ENCODE data around the gene FIGNL2. TPM values are rescaled to one million over a fixed set of nuclear protein-coding genes. Genes with fewer than 3 reads are reported as not detected.
"Not testable (repeated sequence)": the region's sequence is repeated elsewhere in the genome, so short reads cannot be mapped to it uniquely, and the experiment has no call there.

Gene FIGNL2
- total RNA-seq, 1 experiment from 2014 or later, result 0.02 TPM

- H3K4me3 ChIP-seq, result no peak overlapping the region
- no peaks in the 10 kb centered on the region; the same call in 1 of the 2 replicates for H3K4me1 ChIP-seq
- no peak for DNase-seq
- peaks cover 63% of the 10 kb centered on the region for H3K27me3 ChIP-seq
- no peak overlapping the region for H3K27ac ChIP-seq
- no peaks in the 10 kb centered on the region for H3K36me3 ChIP-seq
- no peaks in the 10 kb centered on the region for H3K9me3 ChIP-seq (replicated peaks)
Measured at GRCh38 chr12:51838762-51839161, 9.8 kb downstream of the FIGNL2 start.

- Histone ChIP-seq H3K4me1 (no peaks in the 10 kb centered on the region; the same call in 1 of the 2 replicates), H3K27ac (no peak overlapping the region), H3K4me3 (no peak overlapping the region), H3K27me3 (peaks cover 69% of the 10 kb centered on the region), H3K9me3 (replicated peaks) (no peaks in the 10 kb centered on the region), H3K36me3 (no peaks in the 10 kb centered on the region)
- no peak for DNase-seq
Measured at GRCh38 chr12:51838036-51838435, 10.5 kb downstream of the FIGNL2 start.

GRCh38 chr12:51837286-51837685, 11.2 kb downstream of the FIGNL2 start:
- DNase-seq, result no peak
- no peaks in the 10 kb centered on the region; the same call in 1 of the 2 replicates for H3K4me1 ChIP-seq
- H3K27ac ChIP-seq, result no peak overlapping the region
- H3K27me3 ChIP-seq, result peaks cover 68% of the 10 kb centered on the region
- H3K9me3 ChIP-seq (replicated peaks), result no peaks in the 10 kb centered on the region
- no peaks in the 10 kb centered on the region for H3K36me3 ChIP-seq
- no peak overlapping the region for H3K4me3 ChIP-seq

GRCh38 chr12:51836827-51837173, 11.7 kb downstream of the FIGNL2 start:
- H3K36me3 ChIP-seq, result no peaks in the 10 kb centered on the region
- H3K27ac ChIP-seq, result no peak overlapping the region
- no peaks in the 10 kb centered on the region for H3K9me3 ChIP-seq (replicated peaks)
- peaks cover 67% of the 10 kb centered on the region for H3K27me3 ChIP-seq
- no peaks in the 10 kb centered on the region; the same call in 1 of the 2 replicates for H3K4me1 ChIP-seq
- H3K4me3 ChIP-seq, result no peak overlapping the region
- peak in 1 of 2 experiments; percentile 13 for DNase-seq

- Histone ChIP-seq H3K27ac (no peak overlapping the region), H3K9me3 (replicated peaks) (no peaks in the 10 kb centered on the region), H3K4me1 (no peaks in the 10 kb centered on the region; the same call in 1 of the 2 replicates), H3K36me3 (no peaks in the 10 kb centered on the region), H3K27me3 (peaks cover 67% of the 10 kb centered on the region), H3K4me3 (no peak overlapping the region)
- no peak for DNase-seq
Measured at GRCh38 chr12:51836041-51836826, 12.3 kb downstream of the FIGNL2 start.

- H3K27me3 ChIP-seq, result peaks cover 65% of the 10 kb centered on the region
- no peak overlapping the region for H3K27ac ChIP-seq
- DNase-seq, result no peak
- no peaks in the 10 kb centered on the region for H3K36me3 ChIP-seq
- no peaks in the 10 kb centered on the region; the same call in 1 of the 2 replicates for H3K4me1 ChIP-seq
- no peaks in the 10 kb centered on the region for H3K9me3 ChIP-seq (replicated peaks)
- no peak overlapping the region for H3K4me3 ChIP-seq
Measured at GRCh38 chr12:51834411-51834810, 14.1 kb downstream of the FIGNL2 start.

- Histone ChIP-seq H3K27ac (no peak overlapping the region), H3K4me3 (no peak overlapping the region), H3K4me1 (no peaks in the 10 kb centered on the region; the same call in 1 of the 2 replicates), H3K36me3 (no peaks in the 10 kb centered on the region), H3K27me3 (peaks cover 73% of the 10 kb centered on the region), H3K9me3 (replicated peaks) (no peaks in the 10 kb centered on the region)
- no peak for DNase-seq
Measured at GRCh38 chr12:51833448-51834227, 14.9 kb downstream of the FIGNL2 start.

GRCh38 chr12:51832354-51833107, 16.0 kb downstream of the FIGNL2 start:
- no peaks in the 10 kb centered on the region; the same call in 1 of the 2 replicates for H3K4me1 ChIP-seq
- peaks cover 76% of the 10 kb centered on the region for H3K27me3 ChIP-seq
- no peak overlapping the region for H3K27ac ChIP-seq
- no peak for DNase-seq
- no peaks in the 10 kb centered on the region for H3K36me3 ChIP-seq
- H3K9me3 ChIP-seq (replicated peaks), result no peaks in the 10 kb centered on the region
- H3K4me3 ChIP-seq, result no peak overlapping the region

GRCh38 chr12:51831817-51832216, 16.7 kb downstream of the FIGNL2 start:
- H3K4me3 ChIP-seq; H3K9me3 ChIP-seq (replicated peaks); DNase-seq; H3K4me1 ChIP-seq; H3K36me3 ChIP-seq; H3K27ac ChIP-seq: not testable (repeated sequence)
- peaks cover 70% of the 10 kb centered on the region for H3K27me3 ChIP-seq

GRCh38 chr12:51829641-51830040, 18.9 kb downstream of the FIGNL2 start:
- Histone ChIP-seq H3K4me1 (no peaks in the 10 kb centered on the region), H3K9me3 (replicated peaks) (no peaks in the 10 kb centered on the region), H3K4me3 (no peak overlapping the region), H3K27ac (no peak overlapping the region), H3K27me3 (peaks cover 67% of the 10 kb centered on the region), H3K36me3 (no peaks in the 10 kb centered on the region)
- no peak for DNase-seq

- Histone ChIP-seq H3K27me3 (peaks cover 61% of the 10 kb centered on the region), H3K9me3 (replicated peaks) (no peaks in the 10 kb centered on the region), H3K36me3 (no peaks in the 10 kb centered on the region), H3K4me3 (no peak overlapping the region), H3K27ac (no peak overlapping the region), H3K4me1 (no peaks in the 10 kb centered on the region)
- no peak for DNase-seq
Measured at GRCh38 chr12:51829011-51829481, 19.5 kb downstream of the FIGNL2 start.

- H3K4me3 ChIP-seq, result no peak overlapping the region
- no peak overlapping the region for H3K27ac ChIP-seq
- H3K27me3 ChIP-seq, result peaks cover 53% of the 10 kb centered on the region
- H3K36me3 ChIP-seq, result no peaks in the 10 kb centered on the region
- H3K4me1 ChIP-seq, result no peaks in the 10 kb centered on the region
- DNase-seq, result no peak
- H3K9me3 ChIP-seq (replicated peaks), result no peaks in the 10 kb centered on the region
Measured at GRCh38 chr12:51827925-51828818, 20.3 kb downstream of the FIGNL2 start.

GRCh38 chr12:51826881-51827280, 21.6 kb downstream of the FIGNL2 start:
- Histone ChIP-seq H3K36me3 (no peaks in the 10 kb centered on the region), H3K27ac (no peak overlapping the region), H3K9me3 (replicated peaks) (no peaks in the 10 kb centered on the region), H3K4me3 (no peak overlapping the region), H3K4me1 (no peaks in the 10 kb centered on the region), H3K27me3 (peaks cover 43% of the 10 kb centered on the region)
- no peak for DNase-seq

- Histone ChIP-seq H3K27me3 (peaks cover 29% of the 10 kb centered on the region), H3K4me3 (no peak overlapping the region), H3K27ac (no peak overlapping the region), H3K36me3 (no peaks in the 10 kb centered on the region), H3K9me3 (replicated peaks) (no peaks in the 10 kb centered on the region), H3K4me1 (no peaks in the 10 kb centered on the region)
- DNase-seq, result no peak
Measured at GRCh38 chr12:51825216-51825615, 23.3 kb downstream of the FIGNL2 start.

Data from SJCRH30 (cell line).